H1 (cell line): Measurements from ENCODE around the gene NCAPD2. TPM values are rescaled to one million over a fixed set of nuclear protein-coding genes. Genes with fewer than 3 reads are reported as not detected.

Experiments used
- CTCF ChIA-PET: fragments of 300-600 bp; sonication (Branson Sonifier 250); formaldehyde crosslinking; loops from one replicate; lab custom pipeline; 2021; ENCODE audit not compliant: partially characterized antibody; lab: Charles Lee
- POLR2A ChIA-PET: fragments of 300-600 bp; sonication (Branson Sonifier 250); formaldehyde crosslinking; loops from one replicate; lab custom pipeline; 2021; ENCODE audit warnings: inconsistent platforms; ENCODE audit not compliant: partially characterized antibody; lab: Charles Lee
- DNase-seq, 2 experiments: peaks; one replicate each; pipeline versions ENCODE4 v3.0.0 to v3.0.0-alpha.2; 2010 to 2022; ENCODE audit warnings: low spot score in 2 of 2, low read depth in 1 of 2, mixed read lengths in 1 of 2
- FAIRE-seq: peaks from 2 replicates; lab custom pipeline; 2011; peaks lifted over from hg19 to GRCh38; lab: Jason Lieb, UNC
- H2AFZ ChIP-seq: 2 replicates; pipeline ENCODE4 v1.8.1; 2012; ENCODE audit warnings: low read length, inconsistent platforms
- H2AK5ac ChIP-seq: 2 replicates; pipeline ENCODE4 v1.6.1; 2013; ENCODE audit warnings: low read depth, low read length
- H2BK120ac ChIP-seq: replicated peaks from 2 replicates; pipeline ENCODE3; 2013; ENCODE audit warnings: low read depth, low read length, inconsistent platforms
- H2BK12ac ChIP-seq: 2 replicates; pipeline ENCODE4 v1.6.1; 2013; ENCODE audit warnings: low read depth, low read length
- H2BK15ac ChIP-seq: 2 replicates; pipeline ENCODE4 v1.6.1; 2013; ENCODE audit warnings: low read length
- H2BK20ac ChIP-seq: 2 replicates; pipeline ENCODE4 v1.6.1; 2013; ENCODE audit warnings: low read length
- H2BK5ac ChIP-seq: 2 replicates; pipeline ENCODE4 v1.6.1; 2013; ENCODE audit warnings: low read depth, low read length
- H3K14ac ChIP-seq: 2 replicates; pipeline ENCODE4 v1.6.1; 2013; ENCODE audit warnings: inconsistent platforms; ENCODE audit not compliant: insufficient read length
- H3K18ac ChIP-seq: 2 replicates; pipeline ENCODE4 v1.6.1; 2013; ENCODE audit warnings: low read length; ENCODE audit errors: extremely low read depth
- H3K23ac ChIP-seq: 2 replicates; pipeline ENCODE4 v1.6.1; 2013; ENCODE audit warnings: inconsistent platforms; ENCODE audit not compliant: insufficient read length
- H3K23me2 ChIP-seq: 2 replicates; pipeline ENCODE4 v1.6.1; 2013; ENCODE audit warnings: low read depth, low read length
- H3K27ac ChIP-seq: 2 replicates; pipeline ENCODE4 v1.6.1; 2011; ENCODE audit warnings: low read depth, low read length, inconsistent platforms
- H3K27me3 ChIP-seq, 4 experiments: replicated peaks in 1 of 4; 1 replicate in 1 of 4; 2 replicates in 3 of 4; pipeline versions ENCODE4 v1.6.1 to v1.8.1; 2011 to 2013; ENCODE audit warnings: low read length in 3 of 4, mild to moderate bottlenecking in 3 of 4, inconsistent platforms in 2 of 4, mixed read lengths in 2 of 4, moderate library complexity in 1 of 4; ENCODE audit not compliant: control insufficient read depth in 3 of 4, insufficient read depth in 3 of 4; ENCODE audit errors: extremely low read depth in 1 of 4
- H3K36me3 ChIP-seq, 4 experiments: 2 replicates each; pipeline versions ENCODE4 v1.6.1 to v1.8.1; 2011 to 2013; ENCODE audit warnings: mild to moderate bottlenecking in 4 of 4, low read length in 3 of 4, moderate library complexity in 2 of 4, control low read depth in 1 of 4, inconsistent platforms in 1 of 4; ENCODE audit not compliant: insufficient read depth in 4 of 4, control insufficient read depth in 2 of 4
- H3K4ac ChIP-seq: replicated peaks from 2 replicates; pipeline ENCODE3; 2013; ENCODE audit warnings: low read length, low read depth, mixed read lengths, inconsistent platforms; ENCODE audit not compliant: insufficient read length
- H3K4me1 ChIP-seq, 4 experiments: replicated peaks in 1 of 4; 1 replicate in 1 of 4; 2 replicates in 3 of 4; pipeline versions ENCODE4 v1.6.1 to v1.8.1; 2011 to 2013; ENCODE audit warnings: low read length in 3 of 4, inconsistent platforms in 2 of 4, mixed read lengths in 1 of 4; ENCODE audit not compliant: insufficient read depth in 4 of 4, control insufficient read depth in 3 of 4
- H3K4me2 ChIP-seq, 2 experiments: 2 replicates each; pipeline versions ENCODE4 v1.6.1 to v1.8.1; 2011 to 2013; ENCODE audit warnings: low read depth in 2 of 2, low read length in 2 of 2, control low read depth in 1 of 2, inconsistent platforms in 1 of 2, mild to moderate bottlenecking in 1 of 2; ENCODE audit not compliant: insufficient read depth in 1 of 2
- H3K4me3 ChIP-seq, 4 experiments: fragments of 200-600, 300-600 bp in 1 of 4; sonication (generic), shearing (Covaris generic), sonication (Bioruptor Twin) in 1 of 4; 2 replicates each; pipeline versions ENCODE4 v1.5.1 to v1.8.1; 2011 to 2016; ENCODE audit warnings: low read length in 4 of 4, low read depth in 3 of 4, control low read depth in 2 of 4, inconsistent platforms in 2 of 4, mild to moderate bottlenecking in 2 of 4, mixed read lengths in 1 of 4, moderate library complexity in 1 of 4; ENCODE audit not compliant: insufficient read depth in 2 of 4; ENCODE audit errors: extremely low read depth in 1 of 4
- H3K56ac ChIP-seq: replicated peaks from 2 replicates; pipeline ENCODE3; 2013; ENCODE audit warnings: low read depth, mild to moderate bottlenecking, mixed read lengths, low read length, inconsistent platforms; ENCODE audit not compliant: insufficient read length
- H3K79me1 ChIP-seq: 2 replicates; pipeline ENCODE4 v1.6.1; 2013; ENCODE audit warnings: low read depth, low read length, control low read depth
- H3K79me2 ChIP-seq, 2 experiments: 2 replicates each; pipeline versions ENCODE4 v1.6.1 to v1.8.1; 2012 to 2013; ENCODE audit warnings: low read length in 2 of 2, mild to moderate bottlenecking in 2 of 2, inconsistent platforms in 1 of 2; ENCODE audit not compliant: insufficient read depth in 2 of 2, control insufficient read depth in 1 of 2
- H3K9ac ChIP-seq, 4 experiments: replicated peaks in 1 of 4; 1 replicate in 1 of 4; 2 replicates in 3 of 4; pipeline versions ENCODE4 v1.6.1 to v1.8.1; 2011 to 2013; ENCODE audit warnings: low read depth in 3 of 4, low read length in 3 of 4, control low read depth in 2 of 4, mild to moderate bottlenecking in 2 of 4, moderate library complexity in 2 of 4, inconsistent platforms in 1 of 4; ENCODE audit errors: extremely low read depth in 1 of 4
- H3K9me3 ChIP-seq, 2 experiments: 2 replicates each; pipeline versions ENCODE4 v1.6.1 to v1.8.1; 2012 to 2013; ENCODE audit warnings: mild to moderate bottlenecking in 2 of 2, moderate library complexity in 2 of 2, control low read depth in 1 of 2, inconsistent platforms in 1 of 2, low read depth in 1 of 2, low read length in 1 of 2, mixed read lengths in 1 of 2; ENCODE audit not compliant: insufficient read depth in 2 of 2
- H4K20me1 ChIP-seq, 2 experiments: replicated peaks in 1 of 2; 2 replicates each; pipeline versions ENCODE3 to v1.8.1; 2011 to 2013; ENCODE audit warnings: inconsistent platforms in 2 of 2, low read length in 2 of 2, mild to moderate bottlenecking in 1 of 2; ENCODE audit not compliant: insufficient read depth in 2 of 2, control insufficient read depth in 1 of 2
- H4K5ac ChIP-seq: 2 replicates; pipeline ENCODE4 v1.6.1; 2013; ENCODE audit warnings: low read length, low read depth, mixed read lengths, inconsistent platforms; ENCODE audit not compliant: insufficient read length
- H4K8ac ChIP-seq: 2 replicates; pipeline ENCODE4 v1.8.0; 2013; ENCODE audit warnings: mild to moderate bottlenecking, moderate library complexity, low read length, inconsistent platforms; ENCODE audit not compliant: insufficient read depth; ENCODE audit errors: extremely low read depth
- H4K91ac ChIP-seq: replicated peaks from 2 replicates; pipeline ENCODE3; 2013; ENCODE audit warnings: low read length, mixed read lengths, inconsistent platforms; ENCODE audit not compliant: insufficient read length
- CBX5 ChIP-seq: fragments of 300-800, 300-1000 bp; sonication (generic); IDR thresholded peaks from 2 replicates; pipeline ENCODE4 v1.7.1; 2016; ENCODE audit warnings: antibody characterized with exemption, low read length, low read depth
- CREB1 ChIP-seq: IDR thresholded peaks from 2 replicates; pipeline ENCODE4 v1.6.1; 2012; ENCODE audit warnings: inconsistent platforms
- JUN ChIP-seq: IDR thresholded peaks from 2 replicates; pipeline ENCODE4 v1.6.1; 2011; ENCODE audit warnings: low read depth, mild to moderate bottlenecking, improper control_type of control experiment, low read length
- JUND ChIP-seq: IDR thresholded peaks from 2 replicates; pipeline ENCODE4 v1.6.1; 2011; ENCODE audit warnings: mild to moderate bottlenecking, improper control_type of control experiment, low read length
- NRF1 ChIP-seq: IDR thresholded peaks from 2 replicates; pipeline ENCODE4 v1.6.1; 2011; ENCODE audit warnings: mild to moderate bottlenecking, low read depth, low read length, improper control_type of control experiment
- RXRA ChIP-seq: IDR thresholded peaks from 2 replicates; pipeline ENCODE4 v1.6.1; 2011; ENCODE audit warnings: low read depth, mild to moderate bottlenecking, low read length, moderate library complexity; ENCODE audit not compliant: insufficient read depth
- TCF12 ChIP-seq: IDR thresholded peaks from 2 replicates; pipeline ENCODE4 v1.6.1; 2011; ENCODE audit warnings: low read depth, mild to moderate bottlenecking, low read length
- WGBS, 2 experiments: shearing (Covaris generic) in 1 of 2; methylation state at CpG; one replicate each; pipeline versions ENCODE4 v1.1.6 to v1.1.7; 2013 to 2015; ENCODE audit warnings: low lambda C conversion rate in 2 of 2, mixed read lengths in 2 of 2, inconsistent platforms in 1 of 2, low coverage in 1 of 2, missing lambda C conversion rate in 1 of 2; ENCODE audit not compliant: insufficient replicate concordance in 2 of 2, insufficient coverage in 1 of 2, insufficient read length in 1 of 2; ENCODE audit errors: extremely low coverage in 1 of 2, missing lambda C conversion rate in 1 of 2; 5-methylcytosine and 5-hydroxymethylcytosine counted together
- polyA plus RNA-seq, 7 experiments: library from polyadenylated mRNA; depleted of rRNA in 3 of 7; stranded (reverse) in 5 of 7; unstranded in 2 of 7; fragments of >200 nt in 5 of 7; fragments of 200-250 nt in 2 of 7; gene quantifications; 1 replicate in 5 of 7; 2 replicates in 1 of 7; 4 replicates in 1 of 7; pipeline versions ENCODE4 v1.2.1 to v1.2.3, GENCODE V29; 2011 to 2013; ENCODE audit warnings: missing spikeins in 2 of 7, mixed read lengths in 2 of 7
- total RNA-seq: library from RNA; stranded (reverse); fragmentation: NEBNext Ultra II Directional; extraction: Animal tissue kit (Norgen Biotek cat#: 25700); gene quantifications from 2 replicates; pipeline ENCODE4 v1.2.1, GENCODE V29; 2021
- TF ChIP-seq, protein P1 (sequence below), 3 experiments: IDR thresholded peaks; 1 replicate in 2 of 3; 2 replicates in 1 of 3; pipeline versions ENCODE4 v1.5.1 to v1.6.1; 2011; ENCODE audit warnings: low read length in 3 of 3, mild to moderate bottlenecking in 3 of 3, inconsistent platforms in 2 of 3, low read depth in 1 of 3, moderate library complexity in 1 of 3; ENCODE audit not compliant: insufficient read depth in 1 of 3; ENCODE audit errors: control extremely low read depth in 1 of 3

Gene NCAPD2
- total and polyA plus RNA-seq, 2 of the 8 experiments (the other 6 are each of a cell fraction or from before 2014, with no cell fraction given): 55.8 to 132 TPM

DNA sequence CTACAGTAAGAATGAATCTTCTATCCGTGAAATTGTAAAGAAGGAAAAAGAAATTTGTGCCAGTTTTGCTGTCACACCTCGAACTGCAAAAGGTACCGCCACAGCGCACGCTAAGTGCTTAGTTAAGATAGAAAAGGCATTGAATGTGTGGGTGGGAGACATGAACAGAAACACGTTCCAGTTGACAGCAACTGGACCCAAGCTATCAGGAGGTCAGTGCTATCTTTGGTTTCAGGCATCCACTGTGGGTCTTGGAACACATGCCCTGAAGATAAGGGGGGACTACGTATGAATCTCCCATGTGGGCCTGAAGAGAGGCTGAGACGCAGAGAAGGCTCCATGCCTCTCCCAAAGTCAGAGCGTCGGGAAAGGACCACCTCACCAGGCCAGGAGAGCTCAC lies 52.1 kb downstream of the NCAPD2 start:
- Histone ChIP-seq H2BK20ac (no peak overlapping the region), H4K8ac (no peak overlapping the region), H3K36me3 (peaks cover 5 to 28% (median 11%) of the 10 kb centered on the region in 4 experiments; a peak in 6 of 8 replicates), H3K27ac (no peak overlapping the region), H2AK5ac (no peak overlapping the region), H3K18ac (no peak overlapping the region), H2BK5ac (no peak overlapping the region), H3K79me2 (peaks cover 0 to 7% of the 10 kb centered on the region in 2 experiments; a peak in 1 of 4 replicates), H4K20me1 (peaks cover 2 to 4% of the 10 kb centered on the region in 2 experiments), H2BK15ac (no peak overlapping the region), H3K9ac (no peak overlapping the region), H3K23ac (no peak overlapping the region), H3K79me1 (peaks cover 4% of the 10 kb centered on the region), H3K9me3 (no peaks in the 10 kb centered on the region), H3K4ac (no peak overlapping the region), H4K5ac (no peak overlapping the region), H3K56ac (no peak overlapping the region), H4K91ac (no peak overlapping the region), H2BK12ac (no peak overlapping the region), H3K4me3 (no peak overlapping the region), H3K23me2 (no peaks in the 10 kb centered on the region), H3K4me1 (no peaks in the 10 kb centered on the region; a peak in 2 of 7 replicates), H3K14ac (no peak overlapping the region), H2BK120ac (no peak overlapping the region), H3K4me2 (no peak overlapping the region), H3K27me3 (no peaks in the 10 kb centered on the region), H2AFZ (no peak overlapping the region)
- DNase-seq (no peak), FAIRE-seq (no peak)
- ChIA-PET POLR2A (interaction anchor here (2.4 to 24.2 kb wide), 3 partner anchors 7 to 14 kb away, joined by 7 to 665 read pairs (median 8); partner anchors contain the start of gene GAPDH), CTCF (interaction anchor here (1.2 to 24.9 kb wide), 3 partner anchors 0 to 20 kb away, joined by 3 to 462 read pairs (median 462); partner anchors contain the start of genes GAPDH, IFFO1 and NOP2)
- 88% methylated on average over 10 of the region's 10 CpGs; no CpG with 5 or more reads in 1 of the 2 experiments for WGBS, 2 experiments
- TF ChIP-seq JUN (no peak), RXRA (no peak), NRF1 (no peak), JUND (no peak), CBX5 (no peak), TCF12 (no peak), CREB1 (no peak)
- TF ChIP-seq, protein P1, sequence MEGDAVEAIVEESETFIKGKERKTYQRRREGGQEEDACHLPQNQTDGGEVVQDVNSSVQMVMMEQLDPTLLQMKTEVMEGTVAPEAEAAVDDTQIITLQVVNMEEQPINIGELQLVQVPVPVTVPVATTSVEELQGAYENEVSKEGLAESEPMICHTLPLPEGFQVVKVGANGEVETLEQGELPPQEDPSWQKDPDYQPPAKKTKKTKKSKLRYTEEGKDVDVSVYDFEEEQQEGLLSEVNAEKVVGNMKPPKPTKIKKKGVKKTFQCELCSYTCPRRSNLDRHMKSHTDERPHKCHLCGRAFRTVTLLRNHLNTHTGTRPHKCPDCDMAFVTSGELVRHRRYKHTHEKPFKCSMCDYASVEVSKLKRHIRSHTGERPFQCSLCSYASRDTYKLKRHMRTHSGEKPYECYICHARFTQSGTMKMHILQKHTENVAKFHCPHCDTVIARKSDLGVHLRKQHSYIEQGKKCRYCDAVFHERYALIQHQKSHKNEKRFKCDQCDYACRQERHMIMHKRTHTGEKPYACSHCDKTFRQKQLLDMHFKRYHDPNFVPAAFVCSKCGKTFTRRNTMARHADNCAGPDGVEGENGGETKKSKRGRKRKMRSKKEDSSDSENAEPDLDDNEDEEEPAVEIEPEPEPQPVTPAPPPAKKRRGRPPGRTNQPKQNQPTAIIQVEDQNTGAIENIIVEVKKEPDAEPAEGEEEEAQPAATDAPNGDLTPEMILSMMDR (IDR thresholded peaks at IDR 0.05; ENCODE audit: control extremely low read depth in 1 of 3, insufficient read depth in 1 of 3, low read depth in 1 of 3, low read length in 3 of 3): no peak
